HG02970 (cell line): ENCODE data around the gene MTHFD2L.
"Not testable (repeated sequence)": the region's sequence is repeated elsewhere in the genome, so short reads cannot be mapped to it uniquely, and the experiment has no call there.

ENCODE experiments used
- ATAC-seq: cut with Tn5 transposase; IDR thresholded peaks from one replicate; pipeline ENCODE4 v1.9.1; 2021; ENCODE audit warnings: mild to moderate bottlenecking, moderate library complexity, moderate number of reproducible peaks; ENCODE audit not compliant: unreplicated experiment, low FRiP score

MTHFD2L gene

DNA sequence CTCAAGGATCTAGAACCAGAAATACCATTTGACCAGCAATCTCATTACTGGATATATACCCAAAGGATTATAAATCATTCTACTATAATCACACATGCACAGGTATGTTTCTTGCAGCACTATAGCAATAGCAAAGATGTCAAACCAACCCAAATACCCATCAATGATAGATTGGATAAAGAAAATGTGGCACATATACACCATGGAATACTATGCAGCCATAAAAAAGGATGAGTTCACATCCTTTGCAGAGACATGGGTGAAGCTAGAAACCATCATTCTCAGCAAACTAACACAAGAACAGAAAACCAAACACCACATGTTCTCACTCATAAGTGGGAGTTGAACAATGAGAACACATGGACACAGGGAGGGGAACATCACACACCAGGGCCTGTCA is 25.7 kb upstream of the MTHFD2L start:
- ATAC-seq, result not testable (repeated sequence)

GRCh38 chr4:74132944-74133343 is 25.0 kb upstream of the MTHFD2L start:
- ATAC-seq, result no peak

- ATAC-seq, result no peak
Observed at GRCh38 chr4:74133786-74134499, 24.0 kb upstream of the MTHFD2L start.

DNA sequence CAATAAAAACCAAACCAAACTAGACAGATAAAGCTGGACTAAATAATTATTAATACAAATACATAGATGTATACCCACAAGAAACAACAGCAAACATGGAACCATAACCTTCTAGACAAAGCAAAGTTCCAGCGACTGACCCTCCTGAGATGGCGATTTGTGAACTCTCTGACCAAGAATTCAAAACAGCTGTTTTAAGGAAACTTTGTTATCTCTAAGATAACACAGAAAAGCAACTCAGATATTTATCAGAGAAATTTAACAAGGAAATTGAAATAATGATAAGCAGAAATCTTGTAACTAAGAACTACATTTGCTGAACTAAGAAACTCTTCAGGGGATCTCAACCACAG is 23.4 kb upstream of the MTHFD2L start:
- ATAC-seq, result no peak

DNA sequence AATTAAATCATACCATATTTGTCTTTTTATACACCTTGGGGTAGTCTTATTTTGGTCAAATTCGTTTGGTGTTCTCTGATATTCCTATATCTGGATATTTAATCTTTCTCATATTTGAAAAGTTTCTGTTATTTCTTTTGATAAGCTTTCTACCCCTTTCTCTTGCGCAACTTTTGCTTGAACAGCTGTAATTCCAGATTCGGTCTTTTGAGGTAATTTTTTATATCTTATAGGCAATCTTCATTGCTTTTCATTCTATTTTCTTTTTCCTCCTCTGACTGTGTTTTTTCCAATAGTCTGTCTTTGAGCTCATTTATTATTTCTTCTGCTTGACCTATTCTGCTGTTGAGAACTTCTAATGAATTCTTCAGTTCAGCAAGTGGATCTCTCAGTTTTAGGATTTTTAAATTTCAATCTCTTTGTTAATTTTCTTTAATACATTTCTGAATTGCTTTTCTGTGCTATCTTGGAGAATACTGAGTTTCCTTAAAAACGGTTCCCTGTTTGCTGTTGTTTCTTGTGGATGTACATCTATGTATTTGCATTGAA is 11.3 kb upstream of the MTHFD2L start:
- no peak for ATAC-seq

- ATAC-seq, result no peak
Observed at GRCh38 chr4:74148205-74148604, 9.7 kb upstream of the MTHFD2L start.

- no peak for ATAC-seq
Observed at GRCh38 chr4:74152836-74153235, 5.1 kb upstream of the MTHFD2L start.

- ATAC-seq, result no peak
Observed at GRCh38 chr4:74156521-74156920, 1.4 kb upstream of the MTHFD2L start.

DNA sequence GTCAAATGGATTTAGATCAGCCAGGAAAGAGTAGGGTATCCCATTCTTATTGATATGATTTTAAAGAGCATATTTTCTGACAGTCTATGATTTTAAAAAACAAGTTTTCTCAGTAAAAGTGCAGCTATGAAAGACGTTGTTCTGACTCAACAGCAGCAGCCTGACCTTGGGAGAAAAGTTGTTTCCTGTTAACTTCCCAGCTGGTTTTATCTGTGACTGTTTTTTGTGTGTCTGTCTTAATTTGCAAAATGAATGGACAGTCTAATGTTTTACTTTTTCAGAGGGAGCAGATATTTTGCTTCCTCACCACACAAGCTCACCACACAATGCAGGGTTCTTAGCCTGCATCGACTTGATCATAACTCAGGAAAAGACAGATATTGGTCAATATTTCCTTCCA is 764 bp upstream of the MTHFD2L start:
- no peak for ATAC-seq

DNA sequence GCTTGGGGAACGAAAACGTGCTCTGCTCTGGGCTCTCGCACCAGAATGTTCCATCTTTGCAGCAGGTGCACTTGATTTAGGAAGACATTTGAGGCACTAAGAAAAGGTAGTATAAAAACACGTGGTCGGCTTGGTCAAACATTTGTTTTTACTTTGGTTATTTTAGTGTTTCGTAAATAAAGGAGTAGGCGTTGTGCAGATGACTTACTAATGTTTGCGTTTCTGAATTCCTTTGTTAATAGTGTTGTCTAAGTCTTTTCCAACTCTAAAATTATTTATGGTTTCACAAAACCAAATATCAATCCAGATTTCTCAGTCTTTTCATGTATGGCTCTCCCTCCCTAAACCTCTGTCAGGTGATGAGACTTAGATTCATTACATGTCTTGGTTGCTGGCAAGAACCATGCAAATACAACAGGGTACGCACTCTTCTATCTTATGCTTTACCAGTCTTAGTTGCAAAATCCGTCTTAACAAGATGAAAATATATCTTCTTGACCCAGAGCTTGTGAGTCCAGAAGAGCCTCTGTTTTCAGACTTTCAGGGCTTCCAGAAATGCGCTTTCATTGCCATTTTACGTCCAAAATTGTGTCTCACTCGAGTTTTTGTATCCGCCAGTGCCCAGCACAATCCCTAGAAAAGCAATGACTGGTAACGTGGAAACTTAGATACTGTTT is 686 bp downstream of the MTHFD2L start:
- ATAC-seq, result no peak

DNA sequence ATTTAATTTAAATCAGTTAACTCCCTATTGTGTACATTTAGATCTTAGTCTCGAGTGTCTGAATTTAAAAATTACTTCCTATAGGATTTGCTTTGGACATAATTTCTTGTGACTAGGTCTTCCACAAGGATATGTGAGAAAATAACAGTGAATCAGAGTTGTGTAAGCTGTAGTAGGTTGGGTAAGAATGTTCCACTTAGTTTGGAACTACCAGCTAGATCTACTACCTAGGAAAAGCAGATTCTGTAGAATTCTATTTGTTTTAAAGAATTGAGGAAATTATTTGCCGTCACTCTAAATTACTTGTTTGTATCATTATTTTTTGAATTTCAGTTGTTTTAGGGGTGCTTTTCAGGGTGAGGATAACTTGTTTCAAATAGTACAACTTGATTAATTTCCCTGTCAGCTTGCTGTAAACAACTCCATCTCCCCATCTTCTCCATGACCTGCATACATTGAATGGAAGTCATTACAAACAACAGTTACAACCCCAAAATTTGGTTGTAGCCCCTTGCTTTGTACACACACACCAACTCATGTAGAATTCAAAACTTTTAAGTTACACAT is 1.3 kb downstream of the MTHFD2L start:
- no peak for ATAC-seq

DNA sequence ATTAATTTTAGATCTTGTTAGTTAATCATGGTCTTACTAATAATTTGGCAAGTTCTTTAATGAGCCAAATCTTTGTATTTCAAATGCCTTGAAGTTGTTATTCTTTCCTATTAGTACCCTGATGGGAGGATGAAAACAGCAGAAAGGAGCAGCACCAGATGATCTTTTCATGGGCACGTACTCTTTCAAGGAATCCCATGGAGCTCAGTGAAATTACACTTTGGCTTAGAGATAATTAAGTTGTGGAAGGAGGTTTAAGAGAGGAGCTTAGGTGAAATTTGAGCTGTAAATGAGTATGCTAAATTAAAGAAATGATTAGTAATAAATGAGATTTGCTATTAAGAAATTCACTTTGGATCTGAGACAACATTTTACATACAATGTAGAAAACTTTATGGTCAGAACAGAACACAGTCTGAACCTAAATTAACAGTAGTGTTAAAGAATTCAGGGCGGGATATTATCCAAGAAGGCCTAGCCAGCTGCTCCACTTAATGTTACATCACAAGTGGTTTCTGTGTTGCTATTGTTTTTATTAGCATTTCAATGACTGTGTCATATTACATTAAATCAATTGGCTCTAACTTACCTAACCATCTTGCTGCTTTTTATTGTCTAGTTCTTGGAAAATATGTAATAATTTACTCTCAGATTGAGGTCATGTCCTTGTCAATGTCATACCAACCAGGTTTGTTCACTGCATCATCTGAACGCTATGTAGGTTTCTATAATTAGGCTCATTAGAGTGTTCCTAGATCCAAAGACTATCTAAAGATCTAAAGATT is 3.9 kb downstream of the MTHFD2L start:
- no peak for ATAC-seq

DNA sequence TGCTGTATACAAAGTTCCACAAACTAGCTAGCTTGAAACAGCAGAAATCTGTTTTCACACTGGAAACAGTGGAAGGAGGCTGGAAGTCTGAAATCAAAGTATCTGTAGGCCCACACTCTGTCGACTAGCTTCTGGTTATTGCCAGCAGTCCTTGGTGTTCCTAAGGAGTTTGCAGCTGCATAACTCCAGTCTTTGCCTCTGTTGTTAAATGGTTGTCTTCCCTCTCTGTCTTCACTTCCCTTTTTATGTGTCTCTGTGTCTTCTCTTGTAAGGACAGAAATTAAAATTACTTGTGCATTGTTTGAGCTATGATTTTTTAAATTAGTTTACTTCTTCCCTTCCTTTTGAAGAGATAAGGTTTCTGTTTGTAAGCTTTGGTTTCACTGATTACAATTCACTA is 8.2 kb downstream of the MTHFD2L start:
- ATAC-seq, result no peak

DNA sequence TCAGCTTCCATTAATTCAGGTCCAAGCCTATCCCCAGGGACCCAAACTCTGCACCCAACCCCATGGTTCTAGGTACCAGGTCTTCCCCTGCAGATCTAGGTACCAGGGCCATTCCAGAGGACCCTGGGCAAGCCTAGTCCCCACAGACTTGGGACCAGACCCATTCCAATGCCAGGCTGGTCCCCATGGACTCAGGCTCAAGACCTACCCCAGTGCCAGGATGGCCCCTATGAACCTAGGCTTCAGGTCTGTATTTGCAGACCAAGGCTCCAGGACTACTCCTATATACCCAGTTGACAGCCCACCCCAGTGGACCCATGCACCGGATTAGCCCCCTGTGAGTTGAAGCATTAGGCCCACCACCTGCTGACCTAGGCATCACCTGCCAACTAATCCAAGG is 8.9 kb downstream of the MTHFD2L start:
- no peak for ATAC-seq

DNA sequence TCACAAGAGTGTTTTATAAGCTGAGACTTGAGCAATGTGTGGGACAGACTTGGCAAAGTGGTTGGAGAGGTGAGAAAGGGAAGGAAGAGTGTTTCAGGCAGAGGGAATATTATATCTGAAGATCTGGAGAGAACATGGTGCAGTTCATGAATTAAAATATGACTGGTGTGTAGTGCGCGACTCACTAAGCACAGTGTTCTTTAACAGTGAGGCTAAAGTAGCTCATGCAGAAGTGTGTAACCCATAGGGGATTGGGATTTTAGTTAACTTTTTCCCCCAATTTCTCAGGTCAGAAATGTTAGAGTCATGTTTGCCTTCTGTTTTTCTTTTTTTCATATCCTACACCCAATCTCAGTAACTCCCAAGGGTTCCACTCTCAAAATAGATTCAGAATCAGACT is 9.7 kb downstream of the MTHFD2L start:
- no peak for ATAC-seq

DNA sequence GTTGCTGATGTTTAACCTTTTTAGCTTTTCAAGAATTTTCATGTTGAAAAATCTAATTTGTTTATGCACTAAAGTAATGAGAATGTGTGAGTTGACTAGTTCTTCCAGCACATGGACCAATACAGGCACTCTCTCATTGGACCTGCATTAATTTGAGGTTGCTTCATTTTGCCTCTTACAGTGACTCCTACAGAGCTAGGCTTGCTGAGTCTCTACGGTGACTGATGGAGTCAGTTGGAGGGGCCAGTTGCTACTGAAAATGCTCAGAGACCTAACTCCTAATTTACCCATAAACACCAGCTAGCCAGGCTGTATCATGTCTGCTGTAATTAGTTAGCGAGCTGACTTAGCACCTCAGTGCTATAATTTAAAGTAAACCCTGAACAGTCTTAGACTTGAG is 10.9 kb downstream of the MTHFD2L start:
- no peak for ATAC-seq

GRCh38 chr4:74173321-74173720 is 15.4 kb downstream of the MTHFD2L start:
- ATAC-seq, result no peak

DNA sequence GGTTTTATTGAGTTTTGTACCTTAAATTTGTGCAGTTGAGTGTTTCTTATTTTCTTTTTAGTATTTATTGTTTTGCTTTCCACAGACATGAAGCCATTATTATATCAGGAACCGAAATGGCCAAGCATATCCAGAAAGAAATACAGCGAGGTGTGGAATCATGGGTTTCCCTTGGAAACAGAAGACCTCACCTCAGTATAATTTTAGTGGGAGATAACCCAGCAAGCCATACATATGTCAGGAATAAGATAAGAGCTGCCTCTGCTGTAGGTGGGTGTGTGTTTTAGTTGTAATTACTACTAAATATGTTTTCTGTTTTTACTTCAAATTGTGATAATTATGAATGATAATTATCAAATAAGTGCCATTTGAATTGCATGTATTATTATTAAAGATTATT is 16.5 kb downstream of the MTHFD2L start:
- no peak for ATAC-seq

DNA sequence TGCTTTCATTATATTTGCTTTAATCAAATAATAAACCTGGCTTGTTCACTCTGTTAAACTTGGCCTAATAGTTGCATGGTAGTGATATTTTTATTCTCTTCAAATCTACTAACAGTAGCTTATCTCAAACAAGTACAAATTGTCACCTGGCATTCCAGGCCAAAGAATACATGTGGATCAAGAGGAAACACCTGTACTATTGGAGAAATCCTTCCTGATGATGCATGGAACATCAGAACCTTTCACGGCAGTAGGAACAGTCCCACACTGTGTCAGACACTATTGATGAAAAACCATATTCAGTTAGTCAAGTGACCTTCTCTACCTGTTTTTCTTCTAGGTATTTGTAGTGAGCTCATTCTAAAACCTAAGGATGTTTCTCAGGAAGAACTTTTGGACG is 17.0 kb downstream of the MTHFD2L start:
- ATAC-seq, result no peak

- no peak for ATAC-seq
Observed at GRCh38 chr4:74175379-74175778, 17.5 kb downstream of the MTHFD2L start.

- ATAC-seq, result no peak
Observed at GRCh38 chr4:74178798-74179197, 20.9 kb downstream of the MTHFD2L start.
